ENCODE results near the gene TBC1D2. TPM values are rescaled to one million over a fixed set of nuclear protein-coding genes. Genes with fewer than 3 reads are reported as not detected.
"Not testable (repeated sequence)": the region's sequence is repeated elsewhere in the genome, so short reads cannot be mapped to it uniquely, and the experiment has no call there.

The TBC1D2 gene
- total RNA-seq, 1 experiment from 2014 or later: 5.2 TPM

DNA sequence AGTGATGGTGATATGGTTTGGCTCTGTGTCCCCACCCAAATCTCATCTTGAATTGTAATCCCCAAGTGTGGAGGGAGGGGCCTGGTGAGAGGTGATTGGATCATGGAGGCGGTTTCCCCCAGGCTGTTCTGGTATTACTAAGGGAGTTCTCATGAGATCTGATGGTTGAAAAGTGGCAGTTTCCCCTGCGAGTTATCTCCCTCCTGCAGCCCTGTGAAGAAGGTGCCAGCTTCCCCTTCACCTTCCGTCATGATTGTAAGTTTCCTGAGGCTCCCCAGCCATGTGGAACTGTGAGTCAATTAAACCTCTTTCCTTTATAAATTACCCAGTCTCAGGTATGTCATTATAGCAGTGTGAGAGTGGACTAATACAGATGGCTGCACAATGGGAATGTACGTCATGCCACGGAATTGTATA lies 80.9 kb downstream of the TBC1D2 start:
- H3K27me3 ChIP-seq, DNase-seq, H3K4me3 ChIP-seq, H3K36me3 ChIP-seq, H3K9me3 ChIP-seq: not testable (repeated sequence)

DNA sequence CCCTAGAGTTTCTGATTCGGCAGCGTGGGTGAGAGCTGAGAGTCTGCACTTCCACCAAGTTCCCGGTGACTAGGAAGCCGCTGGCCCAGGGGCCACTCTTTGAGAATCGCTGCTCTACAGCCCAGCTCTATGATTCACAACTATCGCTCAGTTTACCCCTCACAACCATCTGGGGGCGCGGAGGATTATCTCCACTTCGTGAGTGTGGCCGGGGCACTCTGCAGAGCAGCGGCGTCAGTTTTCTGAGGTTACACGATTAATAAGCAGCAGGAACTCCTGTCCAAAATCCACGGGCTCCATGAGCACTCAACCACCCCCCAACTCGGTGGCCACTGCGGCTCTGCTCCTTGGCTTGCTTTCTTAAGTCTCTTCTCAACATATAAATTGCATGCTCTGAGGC lies 82.3 kb downstream of the TBC1D2 start:
- no peaks in the 10 kb centered on the region for H3K9me3 ChIP-seq
- DNase-seq: no peak
- no peaks in the 10 kb centered on the region for H3K27me3 ChIP-seq
- no peak overlapping the region for H3K4me3 ChIP-seq
- H3K36me3 ChIP-seq: no peaks in the 10 kb centered on the region

DNA sequence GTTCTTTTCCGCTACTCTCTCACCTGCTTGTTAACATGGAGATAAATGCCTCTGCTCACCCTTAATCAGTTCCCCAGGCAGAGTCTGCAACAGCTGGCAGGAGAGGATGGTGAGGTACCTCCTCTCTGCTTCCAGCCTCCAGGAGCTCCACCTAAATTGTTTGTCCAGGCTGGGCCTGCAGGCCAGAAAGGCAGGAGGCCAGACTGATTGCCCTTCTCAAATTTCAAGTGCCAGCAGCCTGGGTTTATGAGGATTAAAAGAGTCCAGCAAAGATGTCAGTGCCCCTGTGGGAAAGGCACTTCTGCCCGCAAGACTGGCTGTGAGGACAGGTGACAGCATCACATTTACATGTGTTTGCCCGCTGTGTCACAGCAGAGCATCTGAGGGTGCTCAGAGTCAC lies 82.8 kb downstream of the TBC1D2 start:
- DNase-seq: peak; percentile 35
- no peaks in the 10 kb centered on the region for H3K27me3 ChIP-seq
- no peaks in the 10 kb centered on the region for H3K9me3 ChIP-seq
- no peak overlapping the region for H3K4me3 ChIP-seq
- H3K36me3 ChIP-seq: no peaks in the 10 kb centered on the region

DNA sequence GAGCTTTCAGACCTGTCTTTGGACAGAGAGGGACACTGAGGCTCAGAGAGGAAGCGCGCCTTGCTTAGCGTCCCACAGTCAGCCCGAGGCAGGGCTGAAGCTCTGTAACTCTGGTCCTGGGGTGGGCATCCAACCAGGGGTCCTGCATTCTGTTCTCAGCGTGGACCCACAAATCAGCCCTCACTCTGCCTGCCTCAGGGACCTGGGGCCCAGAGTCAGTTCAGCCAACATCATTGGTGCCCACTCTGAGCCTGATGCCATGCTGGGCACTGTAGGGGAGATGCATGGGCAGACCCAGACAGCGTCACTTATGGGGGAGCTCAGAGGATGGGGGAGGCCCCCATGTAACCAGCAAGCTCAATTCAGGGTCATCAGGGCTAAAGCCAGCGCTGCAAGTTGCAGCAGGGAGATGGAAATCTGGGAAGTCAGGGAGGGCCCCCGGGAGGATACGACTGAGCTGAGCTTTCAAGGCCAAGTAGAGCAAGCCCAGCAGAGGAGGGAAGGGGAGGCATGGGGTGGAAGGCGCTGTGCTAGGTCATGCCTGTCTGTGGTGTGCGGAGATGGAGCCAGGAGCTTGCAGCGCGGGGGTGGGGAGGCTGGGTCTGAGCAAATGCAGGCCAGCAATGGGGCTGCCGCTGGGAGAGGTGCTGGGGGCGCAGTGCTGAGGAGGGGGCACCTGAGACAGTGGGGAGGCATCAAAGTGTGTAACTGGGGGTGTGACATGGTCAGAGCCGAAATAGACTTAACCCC lies 84.1 kb downstream of the TBC1D2 start:
- no peak for DNase-seq
- Histone ChIP-seq H3K27me3 (no peaks in the 10 kb centered on the region), H3K36me3 (no peaks in the 10 kb centered on the region), H3K4me3 (no peak overlapping the region), H3K9me3 (no peaks in the 10 kb centered on the region)

DNA sequence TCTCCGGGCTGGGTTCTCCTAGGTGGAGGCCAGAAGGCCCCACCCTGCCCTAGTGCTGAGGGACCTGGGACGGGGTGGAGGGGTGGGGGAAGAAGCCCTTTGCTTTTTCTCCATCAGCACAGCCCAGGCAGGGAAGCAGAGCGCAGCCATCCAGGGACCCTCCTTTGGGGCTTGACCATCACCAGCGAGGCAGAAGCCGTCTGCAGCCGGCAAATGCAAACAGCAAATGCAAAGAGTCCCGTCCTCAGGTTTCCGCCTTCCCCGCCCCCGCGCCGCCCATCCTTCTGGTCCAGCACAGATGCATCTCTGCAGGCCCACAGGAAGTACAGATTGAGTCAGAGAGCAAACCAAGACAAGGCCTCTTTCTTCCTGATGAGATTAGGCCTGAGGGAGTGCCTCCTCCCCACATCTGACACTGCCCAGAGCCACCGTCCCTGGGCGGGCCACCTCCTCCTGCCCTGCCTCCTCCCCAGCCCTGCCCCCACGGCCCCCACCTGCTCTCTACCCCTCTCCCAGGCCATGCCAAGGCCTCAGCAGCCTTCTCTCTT lies 86.4 kb downstream of the TBC1D2 start:
- no peaks in the 10 kb centered on the region for H3K36me3 ChIP-seq
- no peak overlapping the region for H3K4me3 ChIP-seq
- H3K9me3 ChIP-seq: no peaks in the 10 kb centered on the region
- DNase-seq: no peak
- H3K27me3 ChIP-seq: no peaks in the 10 kb centered on the region

DNA sequence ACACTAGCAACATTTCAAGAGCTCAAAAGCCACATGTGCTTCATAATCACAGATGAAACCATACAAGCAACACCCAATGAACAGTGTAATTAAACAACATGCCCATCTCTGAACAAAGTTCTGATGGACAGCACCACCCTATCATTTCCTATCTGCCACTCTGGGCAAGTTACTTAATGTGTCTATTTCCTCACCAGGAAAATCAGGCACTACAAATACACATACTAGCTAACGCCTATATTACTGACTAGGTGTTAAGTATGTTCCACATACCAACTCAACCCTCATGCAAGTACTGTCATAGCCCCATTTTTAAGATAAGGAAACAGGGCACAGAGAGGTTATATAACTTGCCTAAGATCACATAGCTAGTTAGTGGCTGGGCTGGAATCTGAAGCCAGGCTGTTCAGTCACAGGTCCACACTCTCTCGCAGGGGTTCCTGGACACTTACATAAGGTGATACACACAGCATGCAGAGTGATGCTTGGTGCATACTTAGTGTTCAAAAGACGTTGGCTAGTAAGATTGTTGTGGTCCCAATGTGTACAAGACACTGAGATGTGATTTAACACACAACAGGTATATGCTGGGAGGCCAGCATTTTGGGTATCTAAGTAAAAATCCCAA lies 87.2 kb downstream of the TBC1D2 start:
- Histone ChIP-seq H3K4me3 (no peak overlapping the region), H3K36me3 (no peaks in the 10 kb centered on the region), H3K9me3 (no peaks in the 10 kb centered on the region), H3K27me3 (no peaks in the 10 kb centered on the region)
- no peak for DNase-seq

DNA sequence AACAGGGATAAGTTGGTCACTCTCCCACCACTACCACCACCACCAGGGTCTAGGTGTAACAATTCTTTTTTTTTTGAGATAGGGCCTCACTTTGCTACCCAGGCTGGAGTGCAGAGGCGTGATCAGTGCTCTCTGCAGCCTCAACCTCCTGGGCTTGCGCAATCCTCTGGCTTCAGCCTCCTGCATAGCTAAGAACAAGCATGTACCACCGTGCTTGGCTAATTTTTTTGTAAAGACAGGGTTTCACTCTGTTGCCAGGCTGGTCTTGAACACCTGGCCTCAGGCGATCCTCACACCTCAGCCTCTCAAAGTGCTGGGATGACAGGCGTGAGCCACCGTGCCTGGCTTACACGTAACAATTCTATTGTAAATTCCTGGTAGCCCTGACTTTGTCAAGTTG lies 90.5 kb downstream of the TBC1D2 start:
- Histone ChIP-seq H3K4me3 (no peak overlapping the region), H3K9me3 (no peaks in the 10 kb centered on the region), H3K27me3 (no peaks in the 10 kb centered on the region), H3K36me3 (no peaks in the 10 kb centered on the region)
- DNase-seq: no peak

DNA sequence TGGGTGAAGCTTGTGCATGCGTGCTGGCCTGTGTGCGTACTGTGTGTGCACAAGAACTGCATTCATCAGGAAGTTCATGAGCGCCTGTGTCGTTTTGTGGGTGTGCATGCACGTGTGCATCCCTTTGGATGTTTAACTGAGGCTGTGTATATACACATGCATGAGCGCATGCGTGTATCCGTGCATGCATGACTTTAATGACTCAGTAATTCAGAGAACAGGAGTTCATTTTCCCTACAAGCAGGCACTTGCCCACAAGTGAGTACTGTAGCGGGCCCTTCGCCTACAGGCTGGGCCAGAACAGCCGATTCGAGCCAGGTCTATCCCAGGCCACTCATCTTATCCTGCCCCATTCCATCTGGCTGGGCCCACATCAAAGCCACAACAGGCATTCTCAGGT lies 92.8 kb downstream of the TBC1D2 start:
- DNase-seq: no peak
- Histone ChIP-seq H3K4me3 (no peak overlapping the region), H3K36me3 (no peaks in the 10 kb centered on the region), H3K9me3 (no peaks in the 10 kb centered on the region), H3K27me3 (no peaks in the 10 kb centered on the region)

DNA sequence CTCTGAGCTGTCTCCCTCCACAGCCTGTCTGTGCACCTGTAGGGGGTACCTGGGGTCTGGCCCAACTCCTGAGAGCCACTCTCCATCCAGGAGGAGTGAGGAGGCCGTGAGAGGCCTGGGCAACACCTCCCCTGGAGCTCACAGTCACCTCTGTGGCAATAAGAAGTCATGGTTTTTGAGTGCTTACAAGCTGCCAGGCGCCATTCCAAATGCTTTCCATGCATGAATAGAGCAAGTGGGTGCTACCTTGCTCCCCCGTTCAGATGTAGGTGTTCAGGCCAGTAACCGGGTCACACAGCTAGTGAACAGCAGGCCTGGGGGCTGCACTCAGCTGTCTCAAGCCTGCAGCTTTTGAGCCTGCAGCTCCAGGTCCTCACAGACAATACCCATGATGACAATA lies 93.6 kb downstream of the TBC1D2 start:
- Histone ChIP-seq H3K27me3 (no peaks in the 10 kb centered on the region), H3K4me3 (no peak overlapping the region), H3K9me3 (no peaks in the 10 kb centered on the region), H3K36me3 (no peaks in the 10 kb centered on the region)
- no peak for DNase-seq

DNA sequence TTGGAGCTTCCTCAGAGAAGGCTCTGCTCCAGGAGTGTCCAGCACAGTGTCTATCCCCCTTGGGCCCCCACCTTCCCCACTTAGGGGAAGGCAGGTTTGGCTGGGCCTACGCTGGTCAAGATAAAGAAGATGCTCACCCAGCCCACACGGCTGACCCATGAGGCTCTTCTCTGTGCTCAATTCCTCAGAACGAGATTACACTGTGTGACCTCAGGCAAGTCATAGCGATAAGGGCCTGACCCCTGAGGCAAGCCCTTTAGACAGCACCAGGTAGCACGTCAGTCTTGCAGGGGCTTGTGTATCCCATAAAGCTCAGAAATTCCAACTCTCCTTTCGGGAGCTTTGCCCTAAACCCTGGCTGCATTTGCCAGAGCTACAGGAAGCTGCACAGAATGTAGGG lies 95.7 kb downstream of the TBC1D2 start:
- DNase-seq: no peak
- Histone ChIP-seq H3K9me3 (no peaks in the 10 kb centered on the region), H3K27me3 (no peaks in the 10 kb centered on the region), H3K4me3 (no peak overlapping the region), H3K36me3 (no peaks in the 10 kb centered on the region)

DNA sequence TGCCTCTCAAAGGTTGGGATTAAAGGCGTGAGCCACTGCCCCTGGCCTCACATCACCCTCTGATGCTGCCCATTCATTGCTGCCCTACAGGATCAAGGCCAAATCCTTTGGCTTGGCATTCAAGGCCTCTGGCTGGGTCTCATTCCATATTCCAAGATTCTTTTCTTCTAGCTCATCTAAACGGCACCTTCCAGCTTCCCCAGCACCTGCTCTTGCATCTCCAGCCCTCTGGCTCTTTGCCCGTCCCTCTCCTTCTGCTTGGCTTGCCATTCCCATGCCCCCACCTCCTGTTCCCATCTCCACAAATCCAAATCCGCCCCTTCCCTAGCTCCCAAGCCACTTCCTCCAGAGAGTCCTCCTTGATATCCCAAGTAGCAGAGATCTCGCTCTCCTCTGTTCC lies 96.1 kb downstream of the TBC1D2 start:
- no peaks in the 10 kb centered on the region for H3K36me3 ChIP-seq
- H3K9me3 ChIP-seq: no peaks in the 10 kb centered on the region
- no peak for DNase-seq
- no peaks in the 10 kb centered on the region for H3K27me3 ChIP-seq
- no peak overlapping the region for H3K4me3 ChIP-seq

DNA sequence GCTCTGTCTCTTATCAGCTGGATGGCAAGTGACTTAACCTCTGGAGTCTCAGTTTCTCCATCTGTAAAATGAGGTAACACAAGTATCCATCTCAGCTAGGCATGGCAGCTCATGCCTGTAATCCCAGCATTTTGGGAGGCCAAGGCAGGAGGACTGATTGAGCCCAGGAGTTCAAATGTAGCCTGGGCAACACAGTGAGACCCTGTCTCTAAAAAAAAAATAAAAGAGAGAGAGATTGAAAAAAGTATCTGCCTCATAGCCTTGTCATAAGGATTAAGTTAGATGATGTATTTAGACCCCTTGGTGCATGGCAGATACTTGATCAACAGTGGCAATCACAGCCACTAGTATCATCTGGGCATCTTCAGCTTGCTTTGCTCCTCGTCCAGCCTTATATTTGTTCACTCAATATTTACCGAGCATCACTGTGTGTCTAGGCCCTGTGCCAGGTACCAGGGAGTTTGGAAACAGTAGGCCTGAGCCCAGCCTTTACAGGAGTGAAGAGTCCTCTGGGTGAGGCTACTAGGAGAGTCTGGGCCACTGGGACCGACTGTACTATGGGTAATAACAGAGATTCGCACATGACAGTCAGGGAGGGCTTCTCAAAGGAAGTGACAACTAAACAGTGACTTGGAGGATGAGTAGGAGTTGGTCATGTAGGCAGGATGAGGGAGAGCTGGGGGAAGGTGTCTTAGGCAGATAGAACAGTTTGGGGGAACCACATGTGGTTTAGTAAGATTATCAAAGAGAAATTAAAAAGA lies 97.2 kb downstream of the TBC1D2 start:
- H3K36me3 ChIP-seq: no peaks in the 10 kb centered on the region
- no peak for DNase-seq
- H3K9me3 ChIP-seq: no peaks in the 10 kb centered on the region
- no peak overlapping the region for H3K4me3 ChIP-seq
- no peaks in the 10 kb centered on the region for H3K27me3 ChIP-seq

DNA sequence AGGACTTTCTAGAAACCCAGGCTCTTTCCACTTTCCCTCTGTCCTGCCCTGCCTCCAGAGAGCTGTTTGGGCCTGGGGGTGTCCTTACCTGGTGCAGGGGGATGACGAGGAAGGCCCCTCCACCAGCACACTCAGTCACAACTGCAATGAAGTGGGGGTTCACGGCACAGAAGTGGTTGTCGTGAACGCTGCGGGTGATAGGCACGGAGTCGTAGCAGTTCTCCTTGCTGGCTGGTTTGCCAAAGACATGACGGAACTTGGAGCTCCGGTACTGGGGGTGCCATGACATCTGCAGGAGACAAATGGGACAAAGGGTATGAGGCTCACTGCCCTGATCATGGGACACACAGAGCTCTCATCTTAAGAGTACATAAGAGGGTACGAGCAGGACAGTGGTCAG lies 98.1 kb downstream of the TBC1D2 start:
- Histone ChIP-seq H3K27me3 (no peaks in the 10 kb centered on the region), H3K9me3 (no peaks in the 10 kb centered on the region), H3K36me3 (no peaks in the 10 kb centered on the region), H3K4me3 (no peak overlapping the region)
- DNase-seq: no peak

DNA sequence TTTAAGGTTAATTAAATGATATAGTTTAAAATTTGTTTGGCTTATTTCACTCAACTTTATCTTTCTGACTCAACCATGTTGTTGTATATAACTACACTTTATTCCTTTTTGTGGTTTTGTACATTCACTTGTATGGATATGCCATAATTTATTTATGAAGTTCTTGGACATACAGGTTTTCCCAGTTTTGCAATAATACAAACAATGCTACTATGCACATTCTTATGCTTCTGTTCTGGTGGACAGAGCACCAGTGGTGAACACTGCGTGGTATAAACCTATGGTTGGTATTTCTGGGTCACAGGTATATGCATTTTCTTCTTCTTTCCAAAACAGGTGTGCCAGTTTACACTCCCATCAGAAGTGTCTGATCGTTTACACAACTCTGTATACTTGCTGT lies 100.8 kb downstream of the TBC1D2 start:
- no peak for DNase-seq
- Histone ChIP-seq H3K36me3 (no peaks in the 10 kb centered on the region), H3K9me3 (no peaks in the 10 kb centered on the region), H3K4me3 (no peak overlapping the region), H3K27me3 (no peaks in the 10 kb centered on the region)

DNA sequence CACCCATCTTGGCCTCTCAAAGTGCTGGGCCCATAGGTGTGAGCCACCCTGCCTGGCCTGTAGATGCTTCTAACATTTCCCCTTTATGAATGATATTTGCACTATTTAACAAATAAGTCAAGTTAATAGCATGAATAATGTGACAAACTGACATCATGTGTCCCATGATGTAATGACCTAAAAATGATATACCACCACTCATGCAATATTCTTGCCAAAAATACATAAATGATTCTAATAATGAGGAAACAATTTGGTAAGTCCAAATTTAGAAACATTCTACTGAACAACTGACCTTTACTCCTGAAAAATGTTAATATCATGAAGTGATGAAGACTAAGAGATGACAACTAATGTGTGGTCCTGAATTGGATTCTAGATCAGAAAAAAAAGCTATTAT lies 102.9 kb downstream of the TBC1D2 start:
- Histone ChIP-seq H3K4me3 (no peak overlapping the region), H3K27me3 (no peaks in the 10 kb centered on the region), H3K36me3 (no peaks in the 10 kb centered on the region), H3K9me3 (no peaks in the 10 kb centered on the region)
- no peak for DNase-seq

DNA sequence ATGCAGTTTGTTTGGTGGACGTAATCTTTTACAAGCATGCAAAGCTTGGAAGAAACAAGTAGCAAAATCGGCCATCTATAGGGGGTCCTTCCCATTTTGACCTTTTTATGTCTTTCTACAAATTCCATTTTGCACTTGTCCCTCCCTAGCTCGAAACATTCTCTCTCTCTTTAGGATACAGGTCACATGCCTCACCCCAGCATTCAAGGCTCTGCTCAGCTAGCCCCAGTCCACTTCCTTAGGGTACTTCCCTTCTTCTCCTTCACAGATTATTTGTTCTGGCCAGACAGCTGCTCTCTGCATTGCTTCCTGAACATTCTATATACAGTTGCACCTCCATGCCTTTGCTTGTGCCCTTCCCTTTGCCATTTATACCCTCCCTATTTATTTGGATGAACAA lies 104.7 kb downstream of the TBC1D2 start:
- Histone ChIP-seq H3K27me3 (no peaks in the 10 kb centered on the region), H3K9me3 (no peaks in the 10 kb centered on the region), H3K4me3 (no peak overlapping the region), H3K36me3 (no peaks in the 10 kb centered on the region)
- DNase-seq: no peak

DNA sequence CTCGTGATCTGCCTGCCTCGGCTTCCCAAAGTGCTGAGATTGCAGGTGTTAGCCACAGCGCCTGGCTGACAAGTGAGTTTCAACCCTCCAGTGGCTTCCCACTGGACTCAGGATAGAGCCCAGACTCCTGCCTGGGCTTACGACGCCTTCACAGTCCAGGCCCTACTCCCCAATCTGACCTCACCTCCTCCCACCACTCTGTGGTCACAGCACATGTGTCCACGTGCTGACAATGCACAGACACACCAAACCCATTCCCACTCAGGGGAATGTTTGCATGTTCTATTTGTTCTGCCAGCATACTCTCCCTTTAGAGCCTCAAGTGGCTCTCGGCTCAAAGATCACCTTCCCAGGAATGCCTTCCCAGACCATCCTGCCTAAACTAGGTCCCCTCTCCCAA lies 105.3 kb downstream of the TBC1D2 start:
- Histone ChIP-seq H3K4me3 (no peak overlapping the region), H3K9me3 (no peaks in the 10 kb centered on the region), H3K36me3 (no peaks in the 10 kb centered on the region), H3K27me3 (no peaks in the 10 kb centered on the region)
- DNase-seq: no peak
